Posterior vena cava (tissue), 2 donors: ENCODE results near the gene ADGRV1. TPM values are rescaled to one million over a fixed set of nuclear protein-coding genes. Genes with fewer than 3 reads are reported as not detected.

Experiments used
- DNase-seq: peaks from one replicate; pipeline ENCODE4 v3.0.0-alpha.2; 2020; ENCODE audit warnings: low spot score
- intact Hi-C, 2 donors: fragments of 100-400 bp; cut with DNase I; formaldehyde crosslinking; loops; one replicate each; pipeline versions ENCODE4 v1.14.1 to v1.14.2; 2022 to 2023
- total RNA-seq, 2 donors: library from RNA; stranded (reverse); fragmentation: NEBNext Ultra II Directional; extraction: Animal tissue kit (Norgen Biotek cat#: 25700); gene quantifications; one replicate each; pipeline ENCODE4 v1.2.1, GENCODE V29; 2021
- donor health status: DM: yes; HTN: yes; CAD: no.
- donor health status: DM: yes; HTN: yes; CAD: no.

ADGRV1 gene
- total RNA-seq, 2 donors from 2014 or later: 0.19 TPM; not detected in 1

GRCh38 chr5:91170266-91170665 is 611.7 kb downstream of the ADGRV1 start:
- intact Hi-C loops: no loop called here
- no peak for DNase-seq

DNA sequence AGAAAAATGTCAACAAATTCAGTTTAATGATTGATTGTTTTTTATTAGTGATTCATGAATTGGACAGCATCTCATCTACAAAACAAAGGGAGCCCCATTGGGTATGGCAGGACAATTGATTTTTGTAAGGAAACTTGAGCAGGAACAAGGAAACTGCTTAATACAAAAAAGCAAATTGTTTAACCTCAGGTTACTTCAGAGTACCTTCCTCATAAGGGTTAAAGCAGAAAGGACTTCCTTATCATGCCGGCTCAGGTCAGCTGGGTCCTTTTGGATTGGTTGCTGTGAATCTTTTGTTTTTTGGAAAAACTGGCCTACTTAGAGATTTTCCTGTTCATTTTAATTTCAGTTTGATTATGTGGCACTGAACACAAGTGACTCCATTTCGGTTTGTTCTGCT is 612.7 kb downstream of the ADGRV1 start:
- intact Hi-C loops: no loop called here
- DNase-seq: no peak

DNA sequence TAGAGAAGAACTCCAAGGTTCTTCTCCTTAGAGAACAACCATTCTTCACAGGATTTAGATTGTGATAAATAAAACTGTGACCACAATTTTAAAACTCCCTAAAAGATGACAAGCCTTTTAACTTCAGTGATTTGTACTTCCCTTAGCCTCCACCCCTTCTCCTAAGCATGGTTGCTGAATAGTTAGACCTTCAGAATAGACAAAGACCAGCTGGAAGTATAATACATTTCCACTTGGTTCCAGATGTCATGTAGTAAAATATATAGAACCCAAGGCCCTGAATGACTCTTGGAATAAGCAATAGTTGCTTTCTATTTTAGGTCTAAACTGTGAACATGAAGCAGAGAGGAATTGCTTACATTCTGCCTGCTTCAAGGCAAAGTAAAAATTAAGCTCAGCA is 615.8 kb downstream of the ADGRV1 start:
- DNase-seq: no peak
- intact Hi-C loops: no loop called here

DNA sequence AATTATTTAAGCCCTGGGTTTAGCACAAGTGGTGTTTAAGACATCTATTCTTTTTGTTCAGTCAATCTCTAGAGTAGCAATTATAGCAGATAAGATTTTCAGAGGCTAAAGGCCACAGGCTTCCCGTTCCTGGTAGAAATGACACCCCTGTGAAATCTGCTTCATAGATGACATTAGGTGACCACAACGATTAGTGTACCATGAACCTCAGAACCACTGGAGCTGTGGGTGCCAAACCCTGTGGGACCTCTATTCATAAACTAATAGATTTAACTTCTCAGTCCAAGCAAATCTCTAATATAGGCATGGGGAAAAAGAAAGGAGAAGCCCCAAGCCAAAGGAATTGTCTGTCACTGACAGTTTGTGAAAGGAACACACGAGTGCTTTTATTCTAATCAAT is 617.1 kb downstream of the ADGRV1 start:
- intact Hi-C loops: no loop called here
- DNase-seq: no peak

- DNase-seq: no peak
- intact Hi-C loops: no loop called here
These were observed 617.9 kb downstream of the ADGRV1 start for GRCh38 chr5:91176288-91177016.

GRCh38 chr5:91177085-91177484 is 618.5 kb downstream of the ADGRV1 start:
- no peak for DNase-seq
- intact Hi-C loops: no loop called here

DNA sequence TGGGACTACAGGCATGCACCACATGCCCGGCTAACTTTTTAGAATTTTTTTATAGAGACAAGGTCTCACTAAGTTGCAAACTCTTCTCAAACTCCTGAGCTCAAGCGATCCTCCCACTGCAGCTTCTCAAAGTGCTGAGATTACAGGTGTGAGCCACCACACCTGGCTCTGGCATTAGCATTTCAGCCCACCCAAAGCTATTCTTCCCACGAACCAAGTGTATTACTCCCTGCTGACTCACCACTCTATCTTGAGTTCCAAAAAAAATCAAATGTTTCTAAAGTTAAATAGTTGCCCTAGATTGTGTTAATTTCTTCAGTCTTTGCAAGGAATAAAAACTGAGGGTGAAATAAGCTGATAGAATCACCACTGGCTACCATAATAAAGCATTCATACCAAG is 619.0 kb downstream of the ADGRV1 start:
- intact Hi-C loops: no loop called here

DNA sequence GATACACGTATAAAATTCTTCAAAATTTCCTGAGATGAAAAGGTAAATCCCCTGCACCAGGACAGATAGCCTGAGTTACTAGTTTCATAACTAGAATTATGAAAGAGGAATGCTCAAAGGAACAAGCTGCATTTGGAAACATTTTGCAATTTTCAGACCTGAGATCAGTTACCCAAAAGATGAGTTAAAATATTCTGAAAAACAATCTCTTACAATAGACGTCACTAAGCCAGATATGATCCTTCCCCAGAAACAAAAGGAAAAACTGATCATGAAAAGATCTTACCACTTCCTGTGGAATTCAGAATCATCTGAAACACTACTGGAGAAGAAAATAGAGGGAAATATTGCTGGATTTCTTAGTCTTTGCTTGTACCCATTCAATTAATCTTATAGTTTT is 619.9 kb downstream of the ADGRV1 start:
- intact Hi-C loops: no loop called here
- no peak for DNase-seq

More for the DNA sequence above, 619.0 kb downstream of the ADGRV1 start:
- no peak for DNase-seq

DNA sequence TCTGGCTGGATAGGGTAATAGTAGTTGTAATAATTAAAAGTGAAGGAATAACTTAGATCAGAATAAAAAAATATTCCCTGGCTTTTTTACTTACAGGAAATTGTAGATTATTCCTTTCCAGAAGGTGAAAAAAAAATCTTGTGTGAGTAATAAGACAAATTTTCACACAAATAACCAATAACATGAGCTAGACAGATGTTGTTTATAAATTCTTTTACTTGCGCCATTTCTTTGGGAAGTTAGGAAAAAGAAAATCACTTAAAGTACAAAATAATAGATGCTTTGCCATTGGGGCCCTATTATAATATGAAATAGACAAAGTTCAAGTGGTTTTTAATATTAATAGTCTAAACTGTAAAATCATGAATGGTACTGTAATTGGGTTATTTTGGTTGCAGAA is 620.4 kb downstream of the ADGRV1 start:
- intact Hi-C loops: no loop called here
- no peak for DNase-seq

DNA sequence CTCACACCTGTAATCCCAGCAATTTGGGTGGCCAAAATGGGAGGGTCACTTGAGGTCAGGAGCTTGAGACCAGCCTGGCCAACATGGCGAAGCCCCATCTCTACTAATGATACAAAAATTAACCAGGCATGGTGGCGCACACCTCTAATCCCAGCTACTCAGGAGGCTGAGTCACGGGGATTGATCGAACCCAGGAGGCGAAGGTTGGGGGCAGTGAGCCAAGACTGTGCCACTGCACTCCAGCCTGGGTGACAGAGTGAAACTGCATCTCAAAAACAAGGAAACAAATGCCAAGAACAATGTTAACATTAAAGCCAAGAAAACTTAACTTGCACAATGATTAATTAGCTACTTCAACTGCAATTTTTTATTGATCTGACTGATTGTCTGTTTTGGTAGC is 621.9 kb downstream of the ADGRV1 start:
- no peak for DNase-seq
- intact Hi-C loops: no loop called here

- intact Hi-C loops: no loop called here
- DNase-seq: no peak
These were observed 624.2 kb downstream of the ADGRV1 start for GRCh38 chr5:91182763-91183162.

GRCh38 chr5:91183743-91184142 is 625.1 kb downstream of the ADGRV1 start:
- intact Hi-C loops: no loop called here
- no peak for DNase-seq

GRCh38 chr5:91186101-91186500 is 627.5 kb downstream of the ADGRV1 start:
- intact Hi-C loops: no loop called here

DNA sequence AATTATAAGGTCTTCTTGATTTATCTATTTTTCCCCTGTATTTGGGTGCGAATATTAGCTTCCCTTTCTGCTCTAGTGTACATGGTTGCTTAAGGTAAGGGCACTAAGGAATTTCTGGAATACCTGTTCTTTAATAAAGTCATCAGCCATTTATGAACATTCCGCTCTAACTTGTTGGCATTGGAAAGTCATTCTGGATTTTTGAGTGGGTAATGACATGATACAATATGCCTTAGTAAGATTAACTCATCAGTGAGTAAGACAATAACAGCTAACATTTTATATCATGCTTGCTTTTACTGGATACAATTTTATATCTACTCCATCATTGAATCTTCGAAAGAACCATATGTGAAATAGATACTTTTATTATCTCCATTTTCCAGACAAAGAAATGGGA is 628.4 kb downstream of the ADGRV1 start:
- DNase-seq: no peak
- intact Hi-C loops: no loop called here

More at GRCh38 chr5:91186101-91186500, 627.5 kb downstream of the ADGRV1 start:
- DNase-seq: no peak

DNA sequence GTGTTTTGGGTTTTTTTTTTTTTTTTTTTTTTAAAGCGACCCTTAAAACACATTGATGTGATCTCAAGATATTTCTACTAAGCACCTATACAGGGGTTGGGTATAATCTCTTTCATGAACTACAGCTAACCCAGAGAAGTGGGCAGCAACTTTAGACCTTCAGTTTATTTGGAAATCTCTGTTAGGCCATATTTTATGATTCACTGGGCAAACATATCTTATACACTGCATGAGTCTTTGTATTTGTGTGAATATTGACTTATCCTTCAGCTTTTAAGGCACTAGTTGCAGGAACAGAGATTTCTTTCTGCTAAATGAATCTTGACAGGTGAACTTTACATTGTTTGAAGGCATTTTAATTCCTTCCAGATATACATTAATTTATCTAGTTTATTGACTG is 630.2 kb downstream of the ADGRV1 start:
- no peak for DNase-seq
- intact Hi-C loops: no loop called here

- intact Hi-C loops: no loop called here
- DNase-seq: peak; percentile 81
These were observed 631.1 kb downstream of the ADGRV1 start for GRCh38 chr5:91189480-91190313.

DNA sequence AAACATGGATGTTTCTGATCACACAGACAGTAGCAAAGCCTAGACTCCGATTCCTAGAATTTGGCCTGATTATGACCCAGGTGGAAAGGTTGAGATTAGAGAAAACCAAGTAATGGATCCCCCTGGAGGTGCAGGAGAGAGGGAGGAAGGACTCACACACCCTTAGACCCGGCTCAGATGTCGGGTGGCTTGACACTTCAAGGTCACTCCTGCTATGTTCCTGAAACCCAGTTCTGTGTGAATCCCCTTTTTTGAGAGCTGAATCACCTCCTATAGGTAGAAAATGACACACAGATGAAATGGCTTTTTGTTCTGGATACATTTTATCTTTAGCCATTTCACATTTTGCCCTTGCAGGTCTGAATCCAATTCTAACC is 631.7 kb downstream of the ADGRV1 start:
- intact Hi-C loops: no loop called here
- DNase-seq: no peak

DNA sequence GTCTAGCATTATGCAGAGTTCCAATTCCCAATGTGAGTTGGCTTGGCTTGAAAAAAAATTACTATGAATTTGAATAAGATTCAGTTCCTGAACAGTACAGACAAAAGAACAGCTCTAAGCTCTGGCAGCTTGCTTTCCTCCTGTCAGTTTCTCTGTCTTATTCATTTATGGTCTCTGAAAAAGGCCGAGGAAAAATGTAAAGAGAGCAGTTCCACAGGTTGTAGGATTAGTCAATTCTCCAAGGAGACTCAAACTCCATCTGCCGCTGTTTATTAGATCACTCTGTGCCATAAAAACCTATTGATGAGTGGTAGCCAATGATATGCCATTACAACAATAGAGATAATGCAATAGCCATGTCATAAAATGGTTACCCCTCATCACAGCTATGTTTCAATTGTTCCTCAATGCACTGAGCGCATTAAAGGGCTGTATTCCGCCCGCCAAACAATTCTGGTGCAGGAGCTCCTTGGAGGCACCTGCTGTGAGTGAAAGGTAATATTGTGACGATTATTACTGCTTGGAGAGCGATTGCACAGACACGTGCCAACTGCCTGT is 636.3 kb downstream of the ADGRV1 start:
- no peak for DNase-seq
- intact Hi-C loops: no loop called here

- DNase-seq: no peak
- intact Hi-C loops: no loop called here
These were observed 642.1 kb downstream of the ADGRV1 start for GRCh38 chr5:91200692-91201091.

- DNase-seq: no peak
These were observed 647.5 kb downstream of the ADGRV1 start for GRCh38 chr5:91206103-91206502.

DNA sequence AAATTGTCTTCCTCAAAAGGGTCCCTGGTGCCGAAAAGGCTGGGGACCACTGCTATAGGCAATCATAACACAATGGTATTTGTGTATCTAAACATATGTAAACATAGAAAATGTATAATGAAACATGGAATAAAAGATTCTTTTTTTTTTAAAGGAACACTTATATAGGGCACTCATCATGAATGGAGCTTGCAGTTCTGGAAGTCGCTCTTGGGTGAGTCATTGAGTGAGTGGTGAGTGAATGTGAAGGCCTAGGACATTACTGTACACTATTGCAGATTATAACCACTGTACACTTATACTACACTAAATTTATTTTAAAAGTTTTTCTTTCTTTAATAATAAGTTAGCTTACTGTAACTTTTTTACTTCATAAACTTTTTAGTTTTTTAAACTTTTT is 648.1 kb downstream of the ADGRV1 start:
- no peak for DNase-seq
- intact Hi-C loops: no loop called here

More at GRCh38 chr5:91206103-91206502, 647.5 kb downstream of the ADGRV1 start:
- intact Hi-C loops: no loop called here
